A549 treated with AZD9567 at 1 μM for 4 hours (cell line): Measurements from ENCODE around the gene MYH13. TPM values are rescaled to one million over a fixed set of nuclear protein-coding genes. Genes with fewer than 3 reads are reported as not detected.

Experiments used
- total RNA-seq: library from RNA; stranded (reverse); fragments of 200-300 nt; extraction: Qiagen RNA extraction; gene quantifications from 5 replicates; pipeline ENCODE4 v1.2.3, GENCODE V29; 2022; ENCODE audit not compliant: insufficient read depth

The MYH13 gene
- total RNA-seq = not detected in 5 replicates

DNA sequence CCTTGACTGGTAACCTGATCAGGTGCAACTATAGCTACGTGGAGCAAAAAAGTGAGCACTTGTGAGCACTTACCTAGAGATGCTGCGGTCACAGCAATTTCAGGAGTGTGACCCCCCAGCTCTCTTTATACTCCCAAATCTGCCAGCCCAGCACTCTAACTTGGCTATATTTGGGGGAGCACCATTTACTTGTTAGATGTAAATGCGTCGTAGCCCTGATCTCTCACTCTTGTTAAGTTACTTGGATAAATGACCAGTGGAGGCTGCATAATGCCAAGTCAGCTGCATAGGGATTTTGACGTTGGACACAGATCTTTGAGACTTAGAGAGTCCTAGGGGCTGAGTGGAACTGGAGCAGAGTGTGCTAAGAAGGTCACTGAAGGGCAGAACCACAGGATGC is at the start of gene MYH13:
TSS of gene MYH13 (minus strand) at position 101 of the 400 bp plus-strand sequence. CDS start 8,476 bp downstream, outside the sequence.

DNA sequence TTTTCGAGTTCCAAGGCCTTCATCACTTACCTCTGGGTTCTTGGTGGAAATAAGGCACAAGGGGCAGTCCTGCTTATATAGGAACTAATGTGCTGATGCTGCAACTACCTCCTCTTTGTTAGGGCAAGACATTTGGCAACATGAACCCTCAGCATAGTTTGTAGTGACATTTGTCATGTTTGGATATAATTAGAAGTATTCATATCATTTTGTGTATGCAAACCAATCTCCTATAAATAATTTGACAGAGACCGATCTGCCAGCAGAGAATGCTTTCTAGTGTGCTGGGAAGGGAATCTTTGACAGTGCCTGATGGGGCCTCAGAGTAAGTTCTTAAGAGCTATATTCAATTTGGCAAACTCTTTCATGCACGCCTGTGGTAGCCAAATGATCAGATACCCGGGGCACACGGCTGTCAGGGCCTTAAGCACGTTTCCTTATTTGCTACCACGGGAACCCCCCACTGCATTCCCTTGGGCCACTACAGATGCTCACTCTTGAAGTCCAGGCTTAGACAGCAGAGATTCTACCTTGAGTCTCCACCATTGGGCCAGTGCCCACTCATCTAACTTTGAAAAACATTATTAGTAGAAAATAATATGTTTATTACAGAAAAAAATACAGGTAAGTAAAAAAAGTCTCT is 49.2 kb upstream of the MYH13 start, which contains the start of gene MYH8:
TSS of gene MYH8 (minus strand) at position 51 of the 643 bp plus-strand sequence. CDS start 1,723 bp downstream, outside the sequence.

Other genes starting within 250 kb of the MYH13 start
- 0.23 to 0.64 TPM (median 0.37 TPM) in 4 of 5 replicates, not detected in the other for gene GAS7, start 174.4 kb downstream of the MYH13 start, total RNA-seq
- gene MYH8, start 48.9 kb upstream of the MYH13 start, total RNA-seq = not detected in 5 replicates
- gene MYH4, start 96.6 kb upstream of the MYH13 start, total RNA-seq = not detected in 5 replicates
- not detected in 5 replicates for gene MYH1, start 145.5 kb upstream of the MYH13 start, total RNA-seq
- not detected in 5 replicates for gene MYH2, start 176.7 kb upstream of the MYH13 start, total RNA-seq